Measurements from ENCODE around the gene MAT2A. TPM values are rescaled to one million over a fixed set of nuclear protein-coding genes. Genes with fewer than 3 reads are reported as not detected.

MAT2A gene
- total and polyA plus RNA-seq, 2 donors (not counting 1 experiment from before 2014, with no cell fraction given) = 133 to 177 TPM

DNA sequence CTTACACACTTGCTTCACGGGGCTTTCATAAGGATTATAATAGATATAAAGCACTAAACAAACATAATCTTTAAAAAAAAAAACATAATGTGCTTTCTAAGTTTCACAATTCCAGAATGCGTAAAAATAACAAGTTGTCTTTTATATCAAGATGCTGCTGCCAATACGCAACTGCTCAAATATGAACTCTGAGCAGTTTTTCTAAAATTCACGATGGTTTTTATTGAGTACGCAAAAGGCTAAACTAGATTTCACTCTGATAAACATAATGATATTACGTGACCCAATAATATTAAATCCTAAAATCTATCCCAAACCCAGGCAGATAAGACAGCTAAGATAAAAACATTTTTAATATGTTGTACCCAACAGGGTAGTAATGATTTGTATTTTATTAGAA, 24.6 kb upstream of the MAT2A start:
- Mint-ChIP-seq H3K4me3 (no peak overlapping the region), H3K27ac (no peak overlapping the region), H3K4me1 (no peaks in the 10 kb centered on the region), H3K9me3 (ENCODE audit: insufficient read depth) (no peaks in the 10 kb centered on the region), H3K27me3 (no peaks in the 10 kb centered on the region)
- no peaks in the 10 kb centered on the region for H3K9me3 ChIP-seq (ENCODE audit: control extremely low read depth in 1 of 3, control insufficient read depth in 2 of 3, insufficient read depth in 1 of 3, low read length in 2 of 3)
- TF ChIP-seq EZH2 (IDR thresholded peaks at IDR 0.05; ENCODE audit: borderline replicate concordance, insufficient read depth, low read depth, low read length, poor library complexity, severe bottlenecking) (no peak), CTCF (IDR thresholded peaks at IDR 0.05) (no peak)
- ATAC-seq (ENCODE audit: low read depth) (no peak), DNase-seq (no peak)
- no peak overlapping the region for H2AFZ ChIP-seq (ENCODE audit: insufficient read depth, low read depth, low read length, poor library complexity, severe bottlenecking)
- no peak overlapping the region for H3K4me3 ChIP-seq (ENCODE audit: control extremely low read depth in 1 of 5, extremely low read depth in 1 of 5, insufficient read depth in 1 of 5, low read depth in 2 of 5, low read length in 4 of 5)
- no peaks in the 10 kb centered on the region for H3K4me1 ChIP-seq (ENCODE audit: control insufficient read depth in 2 of 2, insufficient read depth in 2 of 2, low read length in 2 of 2)
- H3K27ac ChIP-seq (ENCODE audit: low read length in 2 of 2) = no peak overlapping the region
- no CpG with 5 or more reads among the region's 6 CpGs for WGBS (ENCODE audit: insufficient coverage)
- intact Hi-C loops (cut with micrococcal nuclease) = no loop called here
- no peak overlapping the region for H3K9ac ChIP-seq (ENCODE audit: low read length)
- no peaks in the 10 kb centered on the region for H3K27me3 ChIP-seq (replicated peaks in 1 of 4; ENCODE audit: control extremely low read depth in 1 of 4, control insufficient read depth in 3 of 4, insufficient read depth in 4 of 4, low read length in 3 of 4)
- no peaks in the 10 kb centered on the region for H3K36me3 ChIP-seq (replicated peaks in 1 of 2; ENCODE audit: control extremely low read depth in 1 of 2, control insufficient read depth in 1 of 2, extremely low read depth in 1 of 2, insufficient read depth in 2 of 2, low read length in 1 of 2)
- no peaks in the 10 kb centered on the region for H4K20me1 ChIP-seq (ENCODE audit: control insufficient read depth, insufficient read depth, low read length, poor library complexity, severe bottlenecking)
- CTCF ChIA-PET = interaction anchor here (0.7 kb wide), 1 partner anchor 86 kb away, joined by 3 read pairs; no protein-coding TSS in a partner anchor
- POLR2A ChIA-PET = no interaction called here
- H3K79me2 ChIP-seq (ENCODE audit: control insufficient read depth, insufficient read depth, low read length) = no peaks in the 10 kb centered on the region
- no peak overlapping the region for H3K4me2 ChIP-seq (replicated peaks; ENCODE audit: low read depth, low read length, poor library complexity, severe bottlenecking)

DNA sequence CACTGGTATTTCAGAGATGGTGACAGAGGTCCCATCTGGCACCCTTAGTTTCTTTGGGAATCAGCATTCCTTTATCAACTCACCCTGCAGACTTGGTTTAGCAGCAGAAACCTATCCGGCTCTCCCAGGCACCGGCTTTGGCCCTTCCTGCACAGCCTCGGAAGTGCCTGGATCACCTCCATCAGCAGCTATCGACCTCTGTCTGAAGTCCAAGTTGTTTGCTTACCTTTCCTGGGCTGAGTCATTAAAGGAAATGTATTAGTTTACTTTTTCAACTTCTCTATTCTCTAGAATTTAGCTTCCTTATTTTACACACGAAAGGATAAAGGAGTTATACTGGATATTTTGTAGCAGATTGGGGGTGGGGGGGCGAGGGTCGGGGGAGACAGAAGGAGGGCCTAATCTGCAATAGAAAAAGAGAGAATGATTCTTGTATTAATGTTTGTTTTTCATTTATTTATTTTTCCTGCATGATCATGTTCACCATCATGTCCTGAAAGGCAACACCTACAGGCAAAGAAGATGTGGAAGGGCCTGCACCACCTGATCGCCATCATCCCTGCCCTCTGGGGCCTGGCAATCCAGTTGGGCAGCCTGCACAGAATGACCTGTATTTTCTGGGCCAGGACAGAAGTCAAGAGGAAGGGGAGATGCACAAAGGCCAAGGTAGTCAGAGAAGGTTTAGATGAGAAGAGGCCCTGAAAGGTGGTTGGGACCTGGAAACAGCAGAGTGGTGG, 22.1 kb upstream of the MAT2A start:
- H2AFZ ChIP-seq (ENCODE audit: insufficient read depth, low read depth, low read length, poor library complexity, severe bottlenecking) = no peak overlapping the region
- H3K27me3 ChIP-seq (replicated peaks in 1 of 4; ENCODE audit: control extremely low read depth in 1 of 4, control insufficient read depth in 3 of 4, insufficient read depth in 4 of 4, low read length in 3 of 4) = no peaks in the 10 kb centered on the region
- TF ChIP-seq EZH2 (IDR thresholded peaks at IDR 0.05; ENCODE audit: borderline replicate concordance, insufficient read depth, low read depth, low read length, poor library complexity, severe bottlenecking) (no peak), CTCF (IDR thresholded peaks at IDR 0.05) (no peak)
- Mint-ChIP-seq H3K27ac (no peak overlapping the region), H3K4me1 (no peaks in the 10 kb centered on the region), H3K4me3 (no peak overlapping the region), H3K9me3 (ENCODE audit: insufficient read depth) (no peaks in the 10 kb centered on the region), H3K27me3 (no peaks in the 10 kb centered on the region)
- ATAC-seq (ENCODE audit: low read depth) (no peak), DNase-seq (no peak)
- ChIA-PET POLR2A (no interaction called here), CTCF (no interaction called here)
- no peak overlapping the region for H3K27ac ChIP-seq (ENCODE audit: low read length in 2 of 2)
- H3K9ac ChIP-seq (ENCODE audit: low read length) = no peak overlapping the region
- intact Hi-C loops (cut with micrococcal nuclease) = no loop called here
- H3K9me3 ChIP-seq (ENCODE audit: control extremely low read depth in 1 of 3, control insufficient read depth in 2 of 3, insufficient read depth in 1 of 3, low read length in 2 of 3) = no peaks in the 10 kb centered on the region
- H3K4me2 ChIP-seq (replicated peaks; ENCODE audit: low read depth, low read length, poor library complexity, severe bottlenecking) = no peak overlapping the region
- H3K4me3 ChIP-seq (ENCODE audit: control extremely low read depth in 1 of 5, extremely low read depth in 1 of 5, insufficient read depth in 1 of 5, low read depth in 2 of 5, low read length in 4 of 5) = no peak overlapping the region
- H3K4me1 ChIP-seq (ENCODE audit: control insufficient read depth in 2 of 2, insufficient read depth in 2 of 2, low read length in 2 of 2) = no peaks in the 10 kb centered on the region
- WGBS (ENCODE audit: insufficient coverage) = 67% methylated on average over 5 of the region's 8 CpGs
- H4K20me1 ChIP-seq (ENCODE audit: control insufficient read depth, insufficient read depth, low read length, poor library complexity, severe bottlenecking) = no peaks in the 10 kb centered on the region
- no peaks in the 10 kb centered on the region for H3K36me3 ChIP-seq (replicated peaks in 1 of 2; ENCODE audit: control extremely low read depth in 1 of 2, control insufficient read depth in 1 of 2, extremely low read depth in 1 of 2, insufficient read depth in 2 of 2, low read length in 1 of 2)
- H3K79me2 ChIP-seq (ENCODE audit: control insufficient read depth, insufficient read depth, low read length) = no peaks in the 10 kb centered on the region

Measured in B cell (primary cell).